B cell (primary cell): ENCODE measurements around the gene PRR9.

Source experiments
- EZH2 ChIP-seq: IDR thresholded peaks from 2 replicates; pipeline ENCODE4 v1.6.1; 2012; ENCODE audit warnings: borderline replicate concordance, low read depth, mild to moderate bottlenecking, moderate library complexity, low read length; ENCODE audit not compliant: insufficient read depth, poor library complexity, severe bottlenecking
- TF ChIP-seq, protein P1 (sequence below): fragments of 200-600 bp; IDR thresholded peaks from one replicate; pipeline ENCODE4 v1.8.0; 2022; ENCODE audit warnings: antibody characterized with exemption, mild to moderate bottlenecking

DNA sequence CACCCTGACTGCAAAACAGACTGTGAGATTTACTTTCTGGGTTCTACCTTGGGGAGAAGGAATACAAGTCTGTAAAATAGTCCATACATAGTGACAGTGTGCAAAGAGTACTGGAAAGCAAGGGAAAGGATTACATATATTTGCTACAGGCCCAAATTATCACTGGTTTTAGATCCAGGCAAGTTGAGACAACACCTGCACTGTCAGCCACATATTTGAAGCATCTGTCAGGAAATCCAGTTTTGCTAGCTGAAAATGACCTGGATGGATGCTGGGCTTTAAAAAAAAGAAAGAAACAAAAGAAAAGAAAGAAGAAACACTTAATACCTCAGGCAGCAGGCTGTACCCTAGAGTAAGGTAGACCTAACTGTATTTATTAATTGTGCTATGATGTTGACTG is 42.8 kb upstream of the PRR9 start:
- TF ChIP-seq, protein P1, sequence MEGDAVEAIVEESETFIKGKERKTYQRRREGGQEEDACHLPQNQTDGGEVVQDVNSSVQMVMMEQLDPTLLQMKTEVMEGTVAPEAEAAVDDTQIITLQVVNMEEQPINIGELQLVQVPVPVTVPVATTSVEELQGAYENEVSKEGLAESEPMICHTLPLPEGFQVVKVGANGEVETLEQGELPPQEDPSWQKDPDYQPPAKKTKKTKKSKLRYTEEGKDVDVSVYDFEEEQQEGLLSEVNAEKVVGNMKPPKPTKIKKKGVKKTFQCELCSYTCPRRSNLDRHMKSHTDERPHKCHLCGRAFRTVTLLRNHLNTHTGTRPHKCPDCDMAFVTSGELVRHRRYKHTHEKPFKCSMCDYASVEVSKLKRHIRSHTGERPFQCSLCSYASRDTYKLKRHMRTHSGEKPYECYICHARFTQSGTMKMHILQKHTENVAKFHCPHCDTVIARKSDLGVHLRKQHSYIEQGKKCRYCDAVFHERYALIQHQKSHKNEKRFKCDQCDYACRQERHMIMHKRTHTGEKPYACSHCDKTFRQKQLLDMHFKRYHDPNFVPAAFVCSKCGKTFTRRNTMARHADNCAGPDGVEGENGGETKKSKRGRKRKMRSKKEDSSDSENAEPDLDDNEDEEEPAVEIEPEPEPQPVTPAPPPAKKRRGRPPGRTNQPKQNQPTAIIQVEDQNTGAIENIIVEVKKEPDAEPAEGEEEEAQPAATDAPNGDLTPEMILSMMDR: no peak
- TF ChIP-seq EZH2: no peak
